ENCODE measurements around the gene SLC2A11.

SLC2A11 gene

GRCh38 chr22:23857606-23858483 lies at the start of gene SLC2A11:
Gene SLC2A11 (plus strand): TSS chr22:23857875. CDS start chr22:23858000, 125 bp downstream.
- peak; percentile 89 for DNase-seq

- DNase-seq = no peak
Measured at GRCh38 chr22:23812378-23812777, 45.3 kb upstream of the SLC2A11 start.

- no peak for DNase-seq
Measured at GRCh38 chr22:23815541-23816155, 42.0 kb upstream of the SLC2A11 start.

GRCh38 chr22:23816156-23816976 lies 41.3 kb upstream of the SLC2A11 start:
- DNase-seq = no peak

- DNase-seq = no peak
Measured at GRCh38 chr22:23817146-23817545, 40.5 kb upstream of the SLC2A11 start.

GRCh38 chr22:23818541-23818940 lies 39.1 kb upstream of the SLC2A11 start:
- DNase-seq = no peak

- DNase-seq = no peak
Measured at GRCh38 chr22:23820748-23821211, 36.9 kb upstream of the SLC2A11 start.

- DNase-seq = no peak
Measured at GRCh38 chr22:23822101-23822671, 35.5 kb upstream of the SLC2A11 start.

GRCh38 chr22:23823331-23823791 lies 34.3 kb upstream of the SLC2A11 start:
- no peak for DNase-seq

GRCh38 chr22:23824476-23825245 lies 33.0 kb upstream of the SLC2A11 start:
- no peak for DNase-seq

- no peak for DNase-seq
Measured at GRCh38 chr22:23825246-23825905, 32.3 kb upstream of the SLC2A11 start.

GRCh38 chr22:23826510-23827350 lies 30.9 kb upstream of the SLC2A11 start:
- DNase-seq = no peak

- DNase-seq = no peak
Measured at GRCh38 chr22:23827351-23827995, 30.2 kb upstream of the SLC2A11 start.

GRCh38 chr22:23828800-23829680 lies 28.6 kb upstream of the SLC2A11 start:
- no peak for DNase-seq

GRCh38 chr22:23829845-23830372 lies 27.8 kb upstream of the SLC2A11 start:
- DNase-seq = no peak

- DNase-seq = no peak
Measured at GRCh38 chr22:23831261-23831660, 26.4 kb upstream of the SLC2A11 start.

- DNase-seq = no peak
Measured at GRCh38 chr22:23831781-23832180, 25.9 kb upstream of the SLC2A11 start.

GRCh38 chr22:23832226-23833016 lies 25.3 kb upstream of the SLC2A11 start:
- no peak for DNase-seq
